A549 (cell line): ENCODE results near the gene ACACA.

ENCODE experiments used
- CHD2 ChIP-seq: fragments of 150-350 bp; IDR thresholded peaks from 2 replicates; pipeline ENCODE4 v1.6.1; 2014; ENCODE audit warnings: low read length; ENCODE audit not compliant: partially characterized antibody
- CTCF ChIP-seq: fragments of >200 bp; sonication (Bioruptor Twin); formaldehyde crosslinking; IDR thresholded peaks from 3 replicates; pipeline ENCODE4 v1.5.1; 2016
- JUN ChIP-seq, 2 experiments: fragments of >200 bp; sonication (Bioruptor Twin); formaldehyde crosslinking; IDR thresholded peaks; 2 replicates in 1 of 2; 3 replicates in 1 of 2; pipeline ENCODE4 v1.6.1; 2016 to 2017
- JUNB ChIP-seq: fragments of >200 bp; sonication (Bioruptor Twin); formaldehyde crosslinking; IDR thresholded peaks from 2 replicates; pipeline ENCODE4 v1.6.1; 2016
- POLR2A ChIP-seq: IDR thresholded peaks from 2 replicates; pipeline ENCODE4 v1.6.1; 2012; ENCODE audit warnings: mild to moderate bottlenecking, low read length

GRCh38 chr17:37360632-37361031 is 46.0 kb downstream of the ACACA start:
- no peak for TF ChIP-seq CTCF
- no peak for TF ChIP-seq CHD2
- TF ChIP-seq JUNB: 0 out of 2 replicates have a peak, but pooled peaks have one; percentile 25
- TF ChIP-seq JUN (IDR thresholded peaks at IDR 0.05): no peak
- TF ChIP-seq POLR2A: no peak
